GM10248 (cell line): ENCODE data around the gene NACC2.

Experiments
- CTCF ChIA-PET: fragments of 300-600 bp; sonication (Branson Sonifier 250); formaldehyde crosslinking; extraction: SDS; loops from one replicate; lab custom pipeline; 2021; ENCODE audit warnings: antibody characterized with exemption; lab: Yijun Ruan, JAX
- POLR2A ChIA-PET: fragments of 350-650 bp; sonication (Branson Sonifier 250); formaldehyde crosslinking; extraction: SDS; loops from one replicate; lab custom pipeline; 2020; ENCODE audit warnings: antibody characterized with exemption; lab: Yijun Ruan, JAX
- DNase-seq: peaks from one replicate; pipeline ENCODE4 v3.0.0; 2012; ENCODE audit errors: extremely low spot score
- CTCF ChIP-seq: IDR thresholded peaks from 2 replicates; pipeline ENCODE4 v1.5.1; 2012; ENCODE audit warnings: mild to moderate bottlenecking, low read depth; ENCODE audit errors: extremely low read depth, missing control alignments, control extremely low read depth

Gene NACC2

GRCh38 chr9:136010176-136010575 is 84.9 kb downstream of the NACC2 start:
- TF ChIP-seq CTCF = no peak
- POLR2A ChIA-PET = no interaction called here
- no peak for DNase-seq
- CTCF ChIA-PET = no interaction called here

GRCh38 chr9:136009516-136009915 is 85.6 kb downstream of the NACC2 start:
- ChIA-PET POLR2A (no interaction called here), CTCF (no interaction called here)
- DNase-seq = no peak
- no peak for TF ChIP-seq CTCF

GRCh38 chr9:136008693-136008997 is 86.4 kb downstream of the NACC2 start:
- ChIA-PET CTCF (no interaction called here), POLR2A (no interaction called here)
- no peak for TF ChIP-seq CTCF
- no peak for DNase-seq

- POLR2A ChIA-PET = no interaction called here
- DNase-seq = no peak
- TF ChIP-seq CTCF = no peak
- CTCF ChIA-PET = no interaction called here
Observed at GRCh38 chr9:136007934-136008692, 87.0 kb downstream of the NACC2 start.

- POLR2A ChIA-PET = no interaction called here
- CTCF ChIA-PET = no interaction called here
- no peak for DNase-seq
- TF ChIP-seq CTCF = no peak
Observed at GRCh38 chr9:136007276-136007933, 87.7 kb downstream of the NACC2 start.

- no peak for DNase-seq
- TF ChIP-seq CTCF = no peak
- CTCF ChIA-PET = no interaction called here
- POLR2A ChIA-PET = no interaction called here
Observed at GRCh38 chr9:136006169-136006568, 88.9 kb downstream of the NACC2 start.
